H9 (cell line): ENCODE data around the gene PACSIN2. TPM values are rescaled to one million over a fixed set of nuclear protein-coding genes. Genes with fewer than 3 reads are reported as not detected.

Experiments
- DNase-seq: peaks from one replicate; pipeline ENCODE4 v3.0.0-alpha.2; 2017
- H2AFZ ChIP-seq: one replicate; pipeline ENCODE4 v1.6.1; 2013; ENCODE audit warnings: mild to moderate bottlenecking, low read length, control low read depth, moderate library complexity
- H2AK5ac ChIP-seq: 2 replicates; pipeline ENCODE4 v1.6.1; 2013; ENCODE audit warnings: low read length, control low read depth, mixed read lengths; ENCODE audit not compliant: insufficient read length
- H2BK120ac ChIP-seq: one replicate; pipeline ENCODE4 v1.6.1; 2013; ENCODE audit warnings: low read depth, mild to moderate bottlenecking, low read length, control low read depth, inconsistent platforms; ENCODE audit not compliant: poor library complexity, severe bottlenecking
- H2BK12ac ChIP-seq: 2 replicates; pipeline ENCODE4 v1.6.1; 2013; ENCODE audit warnings: low read length, control low read depth, mixed read lengths, low read depth; ENCODE audit not compliant: insufficient read length
- H2BK15ac ChIP-seq: 2 replicates; pipeline ENCODE4 v1.6.1; 2013; ENCODE audit warnings: low read depth, low read length, control low read depth
- H2BK20ac ChIP-seq: one replicate; pipeline ENCODE4 v1.6.1; 2013; ENCODE audit warnings: low read depth, mild to moderate bottlenecking, low read length, control low read depth, inconsistent platforms; ENCODE audit not compliant: poor library complexity, severe bottlenecking
- H2BK5ac ChIP-seq: 2 replicates; pipeline ENCODE4 v1.6.1; 2013; ENCODE audit warnings: low read length, control low read depth, mixed read lengths; ENCODE audit not compliant: insufficient read length
- H3K14ac ChIP-seq: 2 replicates; pipeline ENCODE4 v1.6.1; 2013; ENCODE audit warnings: low read length, control low read depth; ENCODE audit not compliant: insufficient read depth
- H3K18ac ChIP-seq: 2 replicates; pipeline ENCODE4 v1.6.1; 2013; ENCODE audit warnings: low read depth, mild to moderate bottlenecking, mixed read lengths, low read length, control low read depth; ENCODE audit not compliant: insufficient read length
- H3K23ac ChIP-seq: 2 replicates; pipeline ENCODE4 v1.6.1; 2013; ENCODE audit warnings: low read length, control low read depth, mixed read lengths, low read depth; ENCODE audit not compliant: insufficient read length
- H3K23me2 ChIP-seq: 2 replicates; pipeline ENCODE4 v1.6.1; 2013; ENCODE audit warnings: low read depth, mild to moderate bottlenecking, mixed read lengths, low read length, control low read depth; ENCODE audit not compliant: insufficient read length, poor library complexity, severe bottlenecking
- H3K27ac ChIP-seq: 2 replicates; pipeline ENCODE4 v1.5.1; 2013; ENCODE audit warnings: low read length, control low read depth, mixed read lengths, low read depth; ENCODE audit not compliant: insufficient read length
- H3K27me3 ChIP-seq: 2 replicates; pipeline ENCODE4 v1.6.1; 2013; ENCODE audit warnings: low read length, control low read depth, inconsistent platforms; ENCODE audit not compliant: insufficient read depth
- H3K4ac ChIP-seq: 2 replicates; pipeline ENCODE4 v1.6.1; 2013; ENCODE audit warnings: low read depth, mild to moderate bottlenecking, control low read depth, inconsistent platforms, low read length, moderate library complexity
- H3K4me1 ChIP-seq: 2 replicates; pipeline ENCODE4 v1.6.1; 2013; ENCODE audit warnings: low read length, control low read depth, inconsistent platforms; ENCODE audit not compliant: insufficient read depth
- H3K4me2 ChIP-seq: 2 replicates; pipeline ENCODE4 v1.6.1; 2013; ENCODE audit warnings: low read length, control low read depth, mixed read lengths; ENCODE audit not compliant: insufficient read length, insufficient read depth
- H3K56ac ChIP-seq: 2 replicates; pipeline ENCODE4 v1.6.1; 2013; ENCODE audit warnings: low read depth, mild to moderate bottlenecking, mixed read lengths, low read length, control low read depth; ENCODE audit not compliant: insufficient read length
- H3K79me1 ChIP-seq: 2 replicates; pipeline ENCODE4 v1.6.1; 2013; ENCODE audit warnings: low read depth, mild to moderate bottlenecking, moderate library complexity, low read length, control low read depth, inconsistent platforms; ENCODE audit not compliant: insufficient read depth, poor library complexity, severe bottlenecking
- H3K79me2 ChIP-seq: 2 replicates; pipeline ENCODE4 v1.6.1; 2013; ENCODE audit warnings: low read length, control low read depth, inconsistent platforms; ENCODE audit not compliant: insufficient read depth
- H3K9ac ChIP-seq: 2 replicates; pipeline ENCODE4 v1.6.1; 2013; ENCODE audit warnings: low read length, control low read depth, mixed read lengths; ENCODE audit not compliant: insufficient read length; ENCODE audit errors: extremely low read depth
- H3K9me3 ChIP-seq: one replicate; pipeline ENCODE4 v1.6.1; 2013; ENCODE audit warnings: low read depth, low read length, inconsistent platforms; ENCODE audit not compliant: control insufficient read depth
- H3T11ph ChIP-seq: one replicate; pipeline ENCODE4 v1.6.1; 2013; ENCODE audit warnings: mild to moderate bottlenecking, low read length, control low read depth, inconsistent platforms
- H4K20me1 ChIP-seq: one replicate; pipeline ENCODE4 v1.6.1; 2013; ENCODE audit not compliant: control insufficient read depth, insufficient read length, insufficient read depth
- H4K5ac ChIP-seq: 2 replicates; pipeline ENCODE4 v1.6.1; 2013; ENCODE audit warnings: low read depth, mild to moderate bottlenecking, mixed read lengths, low read length, control low read depth; ENCODE audit not compliant: insufficient read length
- H4K8ac ChIP-seq: replicated peaks from 2 replicates; pipeline ENCODE4 v1.6.1; 2013; ENCODE audit warnings: low read length, control low read depth, mixed read lengths, low read depth; ENCODE audit not compliant: insufficient read length
- H4K91ac ChIP-seq: 2 replicates; pipeline ENCODE4 v1.6.1; 2013; ENCODE audit warnings: low read depth, mild to moderate bottlenecking, moderate library complexity, mixed read lengths, low read length, control low read depth; ENCODE audit not compliant: insufficient read length
- H3K27ac Mint-ChIP-seq, 3 experiments: 2 replicates in 2 of 3; 3 replicates in 1 of 3; pipeline ENCODE4 v1.8.0; 2020 to 2021; ENCODE audit warnings: mixed read lengths in 3 of 3, mild to moderate bottlenecking in 1 of 3, moderate library complexity in 1 of 3
- H3K27me3 Mint-ChIP-seq: 2 replicates; pipeline ENCODE4 v1.8.0; 2021; ENCODE audit warnings: low read depth, mild to moderate bottlenecking, moderate library complexity, mixed read lengths
- H3K36me3 Mint-ChIP-seq, 3 experiments: 2 replicates in 2 of 3; 3 replicates in 1 of 3; pipeline ENCODE4 v1.8.0; 2020 to 2021; ENCODE audit warnings: low read depth in 3 of 3, mixed read lengths in 3 of 3; ENCODE audit not compliant: insufficient read depth in 1 of 3
- H3K4me1 Mint-ChIP-seq, 2 experiments: 2 replicates each; pipeline ENCODE4 v1.8.0; 2020; ENCODE audit warnings: mixed read lengths in 2 of 2
- H3K4me3 Mint-ChIP-seq, 2 experiments: 2 replicates in 1 of 2; 3 replicates in 1 of 2; pipeline ENCODE4 v1.8.0; 2020 to 2021; ENCODE audit warnings: mild to moderate bottlenecking in 2 of 2, mixed read lengths in 2 of 2, moderate library complexity in 1 of 2
- H3K9me3 Mint-ChIP-seq, 2 experiments: 2 replicates in 1 of 2; 3 replicates in 1 of 2; pipeline ENCODE4 v1.8.0; 2020; ENCODE audit warnings: mild to moderate bottlenecking in 2 of 2, mixed read lengths in 2 of 2, moderate library complexity in 1 of 2
- WGBS: extraction: QIAGEN DNeasy Blood & Tissue Kit; methylation state at CpG from one replicate; pipeline ENCODE4 v1.1.7; 2013; ENCODE audit warnings: missing lambda C conversion rate, low lambda C conversion rate, mixed read lengths; ENCODE audit not compliant: insufficient read length; ENCODE audit errors: extremely low coverage; 5-methylcytosine and 5-hydroxymethylcytosine counted together
- total RNA-seq: library from RNA; stranded (reverse); gene quantifications from 2 replicates; pipeline ENCODE4 v1.2.1, GENCODE V29; 2021
- TF ChIP-seq, protein P1 (sequence below): fragments of 200-600 bp; sonication (generic); conservative IDR thresholded peaks from 3 replicates; pipeline ENCODE4 v1.8.0; 2021; ENCODE audit warnings: antibody characterized with exemption, mild to moderate bottlenecking

The PACSIN2 gene
- total RNA-seq, 1 experiment from 2014 or later = 62.3 TPM

DNA sequence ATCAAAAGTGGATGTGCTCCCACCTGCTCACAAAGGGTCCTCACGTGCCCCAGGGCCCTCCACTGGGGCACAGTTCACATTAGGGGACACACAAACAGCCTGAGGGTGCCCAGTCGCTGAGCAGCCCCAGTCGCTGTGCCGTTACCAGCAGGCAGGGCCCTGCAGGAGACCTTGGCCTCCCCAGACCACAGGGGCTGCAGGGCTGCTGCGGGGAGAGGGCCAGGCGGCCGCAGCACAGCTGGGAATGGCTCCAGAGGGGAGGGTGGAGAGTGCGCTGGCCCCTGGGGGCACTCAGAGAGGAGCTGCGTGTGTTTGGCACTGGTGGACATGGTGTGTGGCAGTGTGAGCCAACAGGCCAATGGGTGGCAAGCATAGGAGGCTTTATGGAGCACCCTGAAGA is 20.3 kb upstream of the PACSIN2 start:
- H3K23me2 ChIP-seq = no peaks in the 10 kb centered on the region
- no peaks in the 10 kb centered on the region for H3K79me2 ChIP-seq
- H2AK5ac ChIP-seq = no peak overlapping the region
- H3K23ac ChIP-seq = no peak overlapping the region
- no peak overlapping the region for H3T11ph ChIP-seq
- H3K56ac ChIP-seq = no peak overlapping the region
- Mint-ChIP-seq H3K27me3 (no peaks in the 10 kb centered on the region; the same call in 1 of the 2 replicates), H3K4me1 (peaks cover 3 to 23% of the 10 kb centered on the region in 2 experiments), H3K27ac (no peak overlapping the region), H3K9me3 (no peaks in the 10 kb centered on the region; a peak in 2 of 5 replicates), H3K36me3 (no peaks in the 10 kb centered on the region), H3K4me3 (no peak overlapping the region)
- H3K79me1 ChIP-seq = no peaks in the 10 kb centered on the region
- H2BK12ac ChIP-seq = no peak overlapping the region
- TF ChIP-seq, protein P1, sequence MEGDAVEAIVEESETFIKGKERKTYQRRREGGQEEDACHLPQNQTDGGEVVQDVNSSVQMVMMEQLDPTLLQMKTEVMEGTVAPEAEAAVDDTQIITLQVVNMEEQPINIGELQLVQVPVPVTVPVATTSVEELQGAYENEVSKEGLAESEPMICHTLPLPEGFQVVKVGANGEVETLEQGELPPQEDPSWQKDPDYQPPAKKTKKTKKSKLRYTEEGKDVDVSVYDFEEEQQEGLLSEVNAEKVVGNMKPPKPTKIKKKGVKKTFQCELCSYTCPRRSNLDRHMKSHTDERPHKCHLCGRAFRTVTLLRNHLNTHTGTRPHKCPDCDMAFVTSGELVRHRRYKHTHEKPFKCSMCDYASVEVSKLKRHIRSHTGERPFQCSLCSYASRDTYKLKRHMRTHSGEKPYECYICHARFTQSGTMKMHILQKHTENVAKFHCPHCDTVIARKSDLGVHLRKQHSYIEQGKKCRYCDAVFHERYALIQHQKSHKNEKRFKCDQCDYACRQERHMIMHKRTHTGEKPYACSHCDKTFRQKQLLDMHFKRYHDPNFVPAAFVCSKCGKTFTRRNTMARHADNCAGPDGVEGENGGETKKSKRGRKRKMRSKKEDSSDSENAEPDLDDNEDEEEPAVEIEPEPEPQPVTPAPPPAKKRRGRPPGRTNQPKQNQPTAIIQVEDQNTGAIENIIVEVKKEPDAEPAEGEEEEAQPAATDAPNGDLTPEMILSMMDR = no peak
- H4K5ac ChIP-seq = no peak overlapping the region
- H3K9me3 ChIP-seq = no peaks in the 10 kb centered on the region
- H2BK15ac ChIP-seq = no peak overlapping the region
- no peak overlapping the region for H4K91ac ChIP-seq
- no peak overlapping the region for H3K9ac ChIP-seq
- WGBS = no CpG with 5 or more reads among the region's 9 CpGs
- no peak overlapping the region for H3K14ac ChIP-seq
- no peak overlapping the region for H3K27ac ChIP-seq
- H3K4me1 ChIP-seq = no peaks in the 10 kb centered on the region
- H2AFZ ChIP-seq = no peak overlapping the region
- H3K18ac ChIP-seq = no peak overlapping the region
- DNase-seq = no peak
- no peak overlapping the region for H3K4ac ChIP-seq
- H4K20me1 ChIP-seq = no peaks in the 10 kb centered on the region
- H3K4me2 ChIP-seq = no peak overlapping the region
- no peak overlapping the region for H4K8ac ChIP-seq
- H3K27me3 ChIP-seq = no peaks in the 10 kb centered on the region
- no peak overlapping the region for H2BK120ac ChIP-seq
- no peak overlapping the region for H2BK20ac ChIP-seq
- no peak overlapping the region for H2BK5ac ChIP-seq
